Osteocyte (in vitro differentiated cells): ENCODE data around the gene TBK1. TPM values are rescaled to one million over a fixed set of nuclear protein-coding genes. Genes with fewer than 3 reads are reported as not detected.

Experiments
- DNase-seq: peaks from one replicate; pipeline ENCODE4 v3.0.0; 2021; ENCODE audit warnings: mixed read lengths; ENCODE audit not compliant: unreplicated experiment; ENCODE audit errors: extremely low spot score
- H3K27ac Mint-ChIP-seq: one replicate; pipeline ENCODE4 v1.8.0; 2021; ENCODE audit warnings: mild to moderate bottlenecking, mixed read lengths; ENCODE audit not compliant: unreplicated experiment
- H3K27me3 Mint-ChIP-seq: one replicate; pipeline ENCODE4 v1.8.0; 2021; ENCODE audit warnings: mixed read lengths; ENCODE audit not compliant: unreplicated experiment
- H3K36me3 Mint-ChIP-seq: one replicate; pipeline ENCODE4 v1.8.0; 2021; ENCODE audit warnings: mixed read lengths; ENCODE audit not compliant: unreplicated experiment
- H3K4me1 Mint-ChIP-seq: one replicate; pipeline ENCODE4 v1.8.0; 2021; ENCODE audit warnings: mixed read lengths; ENCODE audit not compliant: unreplicated experiment
- H3K4me3 Mint-ChIP-seq: one replicate; pipeline ENCODE4 v1.8.0; 2021; ENCODE audit warnings: mild to moderate bottlenecking, moderate library complexity, mixed read lengths; ENCODE audit not compliant: unreplicated experiment
- H3K9me3 Mint-ChIP-seq: one replicate; pipeline ENCODE4 v1.8.0; 2021; ENCODE audit warnings: mixed read lengths; ENCODE audit not compliant: unreplicated experiment
- total RNA-seq: library from RNA; stranded (reverse); gene quantifications from 2 replicates; pipeline ENCODE4 v1.2.1, GENCODE V29; 2021
- TF ChIP-seq, protein P1 (sequence below): fragments of 200-600 bp; sonication (generic); IDR thresholded peaks from 2 replicates; pipeline ENCODE4 v1.5.0; 2021; ENCODE audit warnings: antibody characterized with exemption, mild to moderate bottlenecking, moderate library complexity

Gene TBK1
- total RNA-seq, 1 donor from 2014 or later = 22.2 TPM

DNA sequence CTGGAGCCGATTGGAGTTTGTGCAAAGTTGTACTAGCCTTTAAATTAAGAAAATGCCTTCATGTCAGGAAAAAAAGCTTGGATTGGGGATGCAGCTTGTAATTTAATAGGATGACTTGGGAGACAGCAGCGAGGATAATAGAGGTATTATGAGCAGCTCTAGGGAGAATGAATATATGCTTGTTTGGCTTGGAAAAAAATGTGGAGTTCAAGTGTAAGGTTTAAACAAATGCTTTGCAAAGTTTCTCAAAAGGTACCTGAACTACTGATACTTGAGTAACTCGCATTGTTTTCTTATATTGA, 93.1 kb downstream of the TBK1 start:
- TF ChIP-seq, protein P1, sequence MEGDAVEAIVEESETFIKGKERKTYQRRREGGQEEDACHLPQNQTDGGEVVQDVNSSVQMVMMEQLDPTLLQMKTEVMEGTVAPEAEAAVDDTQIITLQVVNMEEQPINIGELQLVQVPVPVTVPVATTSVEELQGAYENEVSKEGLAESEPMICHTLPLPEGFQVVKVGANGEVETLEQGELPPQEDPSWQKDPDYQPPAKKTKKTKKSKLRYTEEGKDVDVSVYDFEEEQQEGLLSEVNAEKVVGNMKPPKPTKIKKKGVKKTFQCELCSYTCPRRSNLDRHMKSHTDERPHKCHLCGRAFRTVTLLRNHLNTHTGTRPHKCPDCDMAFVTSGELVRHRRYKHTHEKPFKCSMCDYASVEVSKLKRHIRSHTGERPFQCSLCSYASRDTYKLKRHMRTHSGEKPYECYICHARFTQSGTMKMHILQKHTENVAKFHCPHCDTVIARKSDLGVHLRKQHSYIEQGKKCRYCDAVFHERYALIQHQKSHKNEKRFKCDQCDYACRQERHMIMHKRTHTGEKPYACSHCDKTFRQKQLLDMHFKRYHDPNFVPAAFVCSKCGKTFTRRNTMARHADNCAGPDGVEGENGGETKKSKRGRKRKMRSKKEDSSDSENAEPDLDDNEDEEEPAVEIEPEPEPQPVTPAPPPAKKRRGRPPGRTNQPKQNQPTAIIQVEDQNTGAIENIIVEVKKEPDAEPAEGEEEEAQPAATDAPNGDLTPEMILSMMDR = no peak
- H3K9me3 Mint-ChIP-seq = no peaks in the 10 kb centered on the region

DNA sequence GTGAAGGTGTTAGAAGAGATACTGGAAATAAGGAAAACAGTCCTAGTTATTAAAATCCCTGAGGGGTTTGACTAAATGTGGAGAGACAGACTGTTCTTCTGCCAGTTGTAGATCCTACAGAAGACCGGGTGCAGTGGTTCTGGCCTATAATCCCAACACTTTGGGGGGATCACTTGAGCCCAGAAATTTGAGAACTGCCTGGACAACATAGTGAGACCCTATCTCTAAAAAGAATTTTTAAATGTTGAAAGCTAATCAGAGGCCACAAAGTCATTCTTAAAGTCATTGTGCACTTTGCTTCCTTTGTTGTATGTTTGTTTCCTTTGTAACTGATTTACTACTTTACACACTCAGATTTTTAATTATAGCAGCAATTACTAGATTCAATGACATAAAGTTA, 97.2 kb downstream of the TBK1 start:
- TF ChIP-seq, protein P1 = no peak
- Mint-ChIP-seq H3K9me3 (no peaks in the 10 kb centered on the region), H3K36me3 (no peaks in the 10 kb centered on the region), H3K27me3 (peaks cover 17% of the 10 kb centered on the region), H3K27ac (no peak overlapping the region), H3K4me1 (peaks cover 8% of the 10 kb centered on the region), H3K4me3 (no peak overlapping the region)
- DNase-seq = no peak

More for the DNA sequence above, 93.1 kb downstream of the TBK1 start:
- H3K4me3 Mint-ChIP-seq = no peak overlapping the region
- no peaks in the 10 kb centered on the region for H3K36me3 Mint-ChIP-seq
- no peak for DNase-seq
- H3K4me1 Mint-ChIP-seq = peaks cover 4% of the 10 kb centered on the region
- no peak overlapping the region for H3K27ac Mint-ChIP-seq
- H3K27me3 Mint-ChIP-seq = peaks cover 15% of the 10 kb centered on the region

DNA sequence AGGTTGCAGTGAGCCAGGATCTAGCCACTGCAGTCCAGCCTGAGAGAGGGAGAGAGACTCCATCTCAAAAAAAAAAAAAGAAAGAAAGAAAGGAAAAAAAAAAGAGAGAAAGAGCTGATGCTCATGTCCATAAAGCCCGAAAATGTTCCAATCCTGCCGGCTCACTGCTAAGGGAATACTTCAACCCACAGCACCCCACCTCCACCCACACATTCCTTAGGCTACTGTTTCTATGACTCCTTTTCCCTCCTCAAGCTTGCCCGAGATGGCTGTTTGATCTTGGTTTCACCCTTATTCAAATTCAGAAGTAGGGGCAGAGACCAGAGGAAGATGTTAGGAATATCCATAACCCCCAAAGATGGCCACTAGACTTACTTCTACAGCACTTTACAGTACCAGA, 98.8 kb downstream of the TBK1 start:
- TF ChIP-seq, protein P1 = no peak
- DNase-seq = no peak
- Mint-ChIP-seq H3K4me1 (peaks cover 8% of the 10 kb centered on the region), H3K27me3 (peaks cover 17% of the 10 kb centered on the region), H3K27ac (no peak overlapping the region), H3K36me3 (no peaks in the 10 kb centered on the region), H3K4me3 (no peak overlapping the region), H3K9me3 (no peaks in the 10 kb centered on the region)

DNA sequence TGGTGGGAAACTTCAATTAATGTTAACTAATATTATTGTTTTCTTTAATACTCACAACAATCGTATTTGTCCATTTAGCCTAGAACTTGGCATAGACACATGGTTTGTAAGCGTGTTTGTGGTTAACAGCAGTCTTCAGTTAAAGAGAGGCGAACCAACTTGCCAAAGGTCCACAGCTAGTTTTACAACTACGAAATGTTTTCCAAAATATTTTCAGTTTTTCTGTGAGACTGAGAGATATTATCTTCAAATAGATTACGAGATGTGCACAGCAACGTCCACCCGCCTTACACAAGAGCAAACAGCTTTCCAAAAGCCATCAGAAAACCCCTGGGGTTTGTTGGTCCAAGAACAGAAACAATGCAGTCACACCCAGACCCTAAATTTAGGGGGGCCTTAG, 99.8 kb downstream of the TBK1 start:
- Mint-ChIP-seq H3K36me3 (no peaks in the 10 kb centered on the region), H3K27me3 (peaks cover 17% of the 10 kb centered on the region), H3K4me1 (peaks cover 8% of the 10 kb centered on the region), H3K4me3 (no peak overlapping the region), H3K27ac (no peak overlapping the region), H3K9me3 (no peaks in the 10 kb centered on the region)
- no peak for DNase-seq
- TF ChIP-seq, protein P1 = no peak

Other genes with a start within 250 kb of the TBK1 start
- gene KICS2, start 229.8 kb upstream of the TBK1 start, total RNA-seq = 3.6 and 4.0 TPM in 2 replicates
- 0.78 TPM in 1 of 2 replicates, not detected in the other for gene C12orf56, start 61.4 kb upstream of the TBK1 start, total RNA-seq
- 171 and 173 TPM in 2 replicates for gene XPOT, start 47.7 kb upstream of the TBK1 start, total RNA-seq
- gene RASSF3, start 158.4 kb downstream of the TBK1 start, total RNA-seq = 27.0 and 29.0 TPM in 2 replicates